ENCODE measurements around the gene MACROD2.
"Not testable (repeated sequence)": the region's sequence is repeated elsewhere in the genome, so short reads cannot be mapped to it uniquely, and the experiment has no call there.

DNA sequence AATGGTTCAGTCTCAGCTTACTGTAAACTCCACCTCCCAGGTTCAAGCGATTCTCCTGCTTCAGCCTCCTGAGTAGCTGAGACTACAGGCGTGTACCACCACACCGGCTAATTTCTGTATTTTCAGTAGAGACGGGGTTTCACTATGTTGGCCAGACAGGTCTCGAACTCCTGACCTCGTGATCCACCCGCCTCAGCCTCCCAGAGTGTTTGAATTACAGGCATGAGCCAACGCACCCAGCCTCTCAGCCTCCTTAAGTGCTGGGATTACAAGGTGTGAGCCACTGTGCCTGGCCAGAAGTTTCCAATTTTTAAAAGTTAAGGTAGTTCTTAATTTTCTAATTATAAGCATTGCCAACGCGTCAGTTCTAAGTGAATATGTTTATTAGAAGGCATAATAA, 1202.7 kb downstream of the MACROD2 start:
- not testable (repeated sequence) for TF ChIP-seq CTCF, POLR2A (IDR thresholded peaks at IDR 0.05)

Data from uterus (tissue), 2 donors.